LNCAP (cell line): ENCODE measurements around the gene DPH5.

ENCODE experiments used
- CTCF ChIP-seq: fragments of 450-650 bp; IDR thresholded peaks from 2 replicates; pipeline ENCODE4 v1.5.1; 2017; ENCODE audit warnings: mild to moderate bottlenecking

DPH5 gene

GRCh38 chr1:101028466-101028865, 2.9 kb upstream of the DPH5 start:
- no peak for TF ChIP-seq CTCF

- no peak for TF ChIP-seq CTCF
These were observed 1.7 kb upstream of the DPH5 start for GRCh38 chr1:101027194-101027772.

- TF ChIP-seq CTCF, result no peak
These were observed 825 bp upstream of the DPH5 start for GRCh38 chr1:101026430-101026788.

- TF ChIP-seq CTCF, result no peak
These were observed 314 bp downstream of the DPH5 start for GRCh38 chr1:101025283-101025656.

- no peak for TF ChIP-seq CTCF
These were observed 3.3 kb downstream of the DPH5 start for GRCh38 chr1:101022294-101022693.

- TF ChIP-seq CTCF, result no peak
These were observed 8.1 kb downstream of the DPH5 start for GRCh38 chr1:101017448-101017847.

- TF ChIP-seq CTCF, result no peak
These were observed 11.8 kb downstream of the DPH5 start for GRCh38 chr1:101013776-101014175.

GRCh38 chr1:101008229-101008834, 17.3 kb downstream of the DPH5 start:
- no peak for TF ChIP-seq CTCF
